ENCODE data around the gene GORAB. TPM values are rescaled to one million over a fixed set of nuclear protein-coding genes. Genes with fewer than 3 reads are reported as not detected.

The GORAB gene
- total RNA-seq, 4 donors from 2014 or later = 3.3 to 11.8 (median 5.7) TPM

DNA sequence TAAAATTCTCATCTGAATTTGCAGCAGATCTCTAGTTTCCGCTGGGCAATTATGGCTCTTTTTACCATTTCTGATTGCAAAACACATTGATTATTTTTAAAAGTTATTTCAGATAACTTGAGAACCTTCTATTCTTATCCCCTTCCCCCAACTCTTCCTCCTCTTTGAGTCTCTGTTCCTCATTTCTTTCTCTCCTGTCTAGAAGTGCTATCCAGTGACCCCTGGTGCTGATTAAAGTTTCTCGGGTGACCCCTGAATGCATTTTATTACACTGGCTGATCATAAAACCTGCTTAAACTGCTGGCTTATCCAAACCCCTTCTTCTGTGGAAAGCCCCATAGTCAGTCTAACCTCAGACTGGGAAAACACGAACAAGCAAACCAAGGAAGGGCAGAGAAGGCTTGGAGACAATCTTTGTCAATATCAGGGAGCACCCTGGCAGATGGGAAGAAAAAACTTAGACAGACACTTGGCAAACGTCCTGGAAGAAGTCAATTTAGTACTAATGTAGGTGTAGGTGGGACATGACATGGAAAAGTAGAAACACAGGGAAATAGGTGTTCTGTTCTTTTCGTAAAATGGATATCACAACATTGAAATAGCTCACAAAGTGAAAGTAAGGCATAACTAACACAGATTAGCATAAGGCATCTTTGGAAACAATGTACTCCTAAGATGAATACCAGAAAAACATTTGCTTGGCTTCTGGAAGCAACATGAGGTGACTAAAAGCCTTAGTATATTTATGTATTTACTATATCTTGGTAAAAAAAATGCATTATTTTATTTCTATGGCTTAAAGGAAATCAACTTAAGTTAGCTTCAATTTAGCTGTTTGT, 61.4 kb downstream of the GORAB start:
- peaks cover 0 to 7% (median 0%) of the 10 kb centered on the region in 3 donors for H3K9me3 ChIP-seq
- H3K4me1 ChIP-seq = peaks cover 0 to 6% (median 0%) of the 10 kb centered on the region in 3 donors
- 43 to 44% methylated on average over 5 of the region's 5 CpGs for WGBS, 2 donors
- H3K27me3 ChIP-seq = peaks cover 0 to 5% (median 0%) of the 10 kb centered on the region in 4 donors
- intact Hi-C loops (cut with DNase I) = no loop called here
- no peaks in the 10 kb centered on the region for H3K36me3 ChIP-seq
- H3K27ac ChIP-seq = no peak overlapping the region
- H3K4me3 ChIP-seq = peak overlapping the region in 1 of 4 donors; percentile 41
- TF ChIP-seq POLR2A (IDR thresholded peaks at IDR 0.05) = no peak
- TF ChIP-seq CTCF (IDR thresholded peaks at IDR 0.05) = no peak
- no peak for DNase-seq

DNA sequence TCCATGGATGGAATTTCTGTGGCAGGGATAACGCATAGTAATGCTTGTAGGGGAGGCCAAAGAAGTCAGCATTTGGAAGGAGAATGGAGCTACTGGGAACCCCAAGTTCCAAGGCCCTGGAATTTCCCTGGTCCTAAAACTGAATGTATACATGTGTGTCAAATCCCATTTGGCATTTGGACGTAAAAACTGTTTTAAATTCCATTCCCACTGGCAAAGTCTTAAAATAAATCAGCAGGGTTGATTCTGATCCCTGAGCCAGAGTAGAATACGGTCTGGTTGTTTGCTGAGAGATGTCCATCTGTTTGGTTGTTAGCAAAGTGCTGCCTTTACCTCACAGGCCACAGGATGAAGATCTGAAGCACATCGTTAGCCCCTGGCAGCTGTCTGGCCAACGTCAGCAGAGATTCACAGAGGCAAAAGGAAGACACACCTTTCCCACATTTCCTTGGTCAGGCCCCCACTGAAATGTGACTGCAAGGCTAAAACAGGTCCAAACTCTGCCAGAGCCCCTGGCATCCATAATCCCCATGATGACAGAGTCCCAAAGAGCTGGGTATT, 62.2 kb downstream of the GORAB start:
- TF ChIP-seq CTCF (IDR thresholded peaks at IDR 0.05) = no peak
- TF ChIP-seq POLR2A (IDR thresholded peaks at IDR 0.05) = no peak
- DNase-seq = no peak
- WGBS, 2 donors = 52 to 67% methylated on average over 3 to 5 of the region's 5 CpGs
- no peak overlapping the region for H3K4me3 ChIP-seq
- no peak overlapping the region for H3K27ac ChIP-seq
- H3K4me1 ChIP-seq = peaks cover 0 to 6% (median 0%) of the 10 kb centered on the region in 3 donors
- H3K9me3 ChIP-seq = peaks cover 0 to 7% (median 0%) of the 10 kb centered on the region in 3 donors
- H3K36me3 ChIP-seq = no peaks in the 10 kb centered on the region
- intact Hi-C loops (cut with DNase I) = no loop called here
- H3K27me3 ChIP-seq = peaks cover 0 to 5% (median 0%) of the 10 kb centered on the region in 4 donors

DNA sequence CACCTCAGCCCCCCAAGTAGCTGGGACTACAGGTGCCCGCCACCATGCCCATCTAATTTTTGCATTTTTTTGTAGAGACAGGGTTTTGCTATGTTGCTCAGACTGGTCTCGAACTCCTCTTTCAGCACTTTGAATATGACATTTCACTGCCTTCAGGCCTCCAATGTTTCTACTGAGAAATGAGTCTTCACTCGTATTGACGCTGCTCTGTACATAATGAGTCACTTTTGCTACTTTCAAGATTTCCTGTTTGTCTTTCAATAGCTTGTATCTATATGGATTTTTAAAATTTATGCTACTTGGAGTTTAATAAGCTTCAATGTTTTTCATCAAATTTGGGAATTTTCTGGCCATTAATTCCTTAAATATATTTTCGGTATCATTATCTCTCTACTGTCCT, 64.7 kb downstream of the GORAB start:
- H3K9me3 ChIP-seq = peaks cover 0 to 12% (median 0%) of the 10 kb centered on the region in 3 donors
- H3K4me3 ChIP-seq = no peak overlapping the region
- intact Hi-C loops (cut with DNase I) = no loop called here
- no peaks in the 10 kb centered on the region for H3K27me3 ChIP-seq
- no peak for TF ChIP-seq CTCF (IDR thresholded peaks at IDR 0.05)
- TF ChIP-seq POLR2A (IDR thresholded peaks at IDR 0.05) = no peak
- peaks cover 0 to 6% (median 0%) of the 10 kb centered on the region in 3 donors for H3K4me1 ChIP-seq
- 65 to 81% methylated on average over 5 of the region's 5 CpGs for WGBS, 2 donors
- DNase-seq = no peak
- no peak overlapping the region for H3K27ac ChIP-seq
- H3K36me3 ChIP-seq = no peaks in the 10 kb centered on the region

GRCh38 chr1:170598618-170599017, 66.7 kb downstream of the GORAB start:
- Histone ChIP-seq H3K27me3 (no peaks in the 10 kb centered on the region), H3K36me3 (no peaks in the 10 kb centered on the region), H3K27ac (no peak overlapping the region), H3K9me3 (peaks cover 0 to 18% (median 0%) of the 10 kb centered on the region in 3 donors), H3K4me3 (no peak overlapping the region), H3K4me1 (no peaks in the 10 kb centered on the region)
- no peak for DNase-seq
- intact Hi-C loops (cut with DNase I) = no loop called here
- 61 to 70% methylated on average over 1 of the region's 1 CpG for WGBS, 2 donors
- TF ChIP-seq CTCF (IDR thresholded peaks at IDR 0.05) (no peak), POLR2A (IDR thresholded peaks at IDR 0.05) (no peak)

DNA sequence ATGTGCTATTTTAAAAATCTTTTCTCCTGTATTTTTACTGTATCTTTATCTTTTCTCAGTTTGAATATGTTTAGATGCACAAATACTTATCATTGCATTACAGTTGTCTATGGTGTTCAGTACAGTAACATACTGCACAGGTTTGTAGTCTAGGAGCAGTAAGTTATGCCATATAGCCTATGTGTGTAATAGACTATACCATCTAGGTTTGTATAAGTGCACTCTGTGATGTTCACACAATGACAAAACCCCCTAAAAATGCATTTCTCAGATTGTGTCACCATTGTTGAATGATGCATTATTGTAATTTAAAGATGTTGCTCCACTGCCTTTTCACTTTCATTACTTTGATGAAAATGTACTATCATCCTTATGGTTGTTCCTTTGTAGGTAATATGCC, 67.1 kb downstream of the GORAB start:
- peaks cover 0 to 18% (median 0%) of the 10 kb centered on the region in 3 donors for H3K9me3 ChIP-seq
- no peak for DNase-seq
- TF ChIP-seq POLR2A (IDR thresholded peaks at IDR 0.05) (no peak), CTCF (IDR thresholded peaks at IDR 0.05) (no peak)
- no peaks in the 10 kb centered on the region for H3K36me3 ChIP-seq
- intact Hi-C loops (cut with DNase I) = no loop called here
- H3K4me1 ChIP-seq = no peaks in the 10 kb centered on the region
- H3K27me3 ChIP-seq = no peaks in the 10 kb centered on the region
- H3K4me3 ChIP-seq = no peak overlapping the region
- H3K27ac ChIP-seq = no peak overlapping the region

All from esophagus squamous epithelium (tissue), 5 donors.